ENCODE results near the gene GPX4.

The GPX4 gene

GRCh38 chr19:1085053-1085658, 18.6 kb upstream of the GPX4 start:
- DNase-seq, result no peak

- DNase-seq, result no peak
These were observed 17.9 kb upstream of the GPX4 start for GRCh38 chr19:1085676-1086442.

GRCh38 chr19:1086613-1087012, 17.2 kb upstream of the GPX4 start:
- no peak for DNase-seq

GRCh38 chr19:1087813-1088415, 15.9 kb upstream of the GPX4 start:
- DNase-seq, result no peak

GRCh38 chr19:1088416-1089010, 15.3 kb upstream of the GPX4 start:
- DNase-seq, result no peak

- no peak for DNase-seq
These were observed 14.5 kb upstream of the GPX4 start for GRCh38 chr19:1089126-1089771.

- no peak for DNase-seq
These were observed 13.9 kb upstream of the GPX4 start for GRCh38 chr19:1089891-1090290.

GRCh38 chr19:1090731-1091543, 12.9 kb upstream of the GPX4 start:
- DNase-seq, result no peak

GRCh38 chr19:1091544-1092175, 12.1 kb upstream of the GPX4 start:
- DNase-seq, result no peak

- DNase-seq, result no peak
These were observed 10.5 kb upstream of the GPX4 start for GRCh38 chr19:1093330-1093729.

- DNase-seq, result no peak
These were observed 9.8 kb upstream of the GPX4 start for GRCh38 chr19:1093811-1094553.

GRCh38 chr19:1094655-1094977, 9.2 kb upstream of the GPX4 start:
- DNase-seq, result no peak

- DNase-seq, result peak; percentile 88
These were observed 8.7 kb upstream of the GPX4 start, which contains the start of gene POLR2E for GRCh38 chr19:1094978-1095701. Gene POLR2E, minus strand, starts transcription at chr19:1095375. Its CDS starts 60 bp downstream, at chr19:1095315.

GRCh38 chr19:1097810-1098176, 6.0 kb upstream of the GPX4 start:
- no peak for DNase-seq

- DNase-seq, result no peak
These were observed 5.4 kb upstream of the GPX4 start for GRCh38 chr19:1098177-1099051.

- no peak for DNase-seq
These were observed 2.5 kb upstream of the GPX4 start for GRCh38 chr19:1101337-1101698.

- DNase-seq, result no peak
These were observed 1.2 kb upstream of the GPX4 start for GRCh38 chr19:1102407-1103131.

GRCh38 chr19:1103132-1103707, 574 bp upstream of the GPX4 start:
- DNase-seq, result no peak
